Pancreas (tissue), 10 donors: ENCODE data around the gene ACER2. TPM values are rescaled to one million over a fixed set of nuclear protein-coding genes. Genes with fewer than 3 reads are reported as not detected.

Experiments
- ATAC-seq, 4 donors: fragments of 200-7000 bp; cut with Tn5 transposase; one replicate each; pipeline versions ENCODE4 v1.8.0 to v1.9.1; 2020; ENCODE audit warnings: mild to moderate bottlenecking in 4 of 4, moderate library complexity in 4 of 4
- DNase-seq, 6 donors: peaks; one replicate each; pipeline ENCODE4 v3.0.0-alpha.2; 2020
- FAIRE-seq: peaks from 2 replicates; lab custom pipeline; 2012; peaks lifted over from hg19 to GRCh38; lab: Jason Lieb, UNC
- H3K27ac ChIP-seq, 4 donors: fragments of 200-600 bp; sonication (generic); 1 replicate in 3 of 4; 2 replicates in 1 of 4; pipeline versions ENCODE4 v1.5.0 to v1.8.0; 2020
- H3K27me3 ChIP-seq, 4 donors: fragments of 200-600 bp; one replicate each; pipeline ENCODE4 v1.8.0; 2021
- H3K36me3 ChIP-seq, 3 donors: fragments of 200-600 bp; sonication (generic) in 1 of 3; one replicate each; pipeline versions ENCODE4 v1.5.0 to v1.8.0; 2020 to 2021
- H3K4me1 ChIP-seq, 3 donors: fragments of 200-600 bp; one replicate each; pipeline ENCODE4 v1.8.0; 2021
- H3K4me3 ChIP-seq, 4 donors: fragments of 200-600 bp; sonication (generic) in 2 of 4; one replicate each; pipeline versions ENCODE4 v1.5.0 to v1.8.0; 2020 to 2021
- H3K9me3 ChIP-seq, 4 donors: fragments of 200-600 bp; one replicate each; pipeline ENCODE4 v1.8.0; 2021
- CTCF ChIP-seq, 4 donors: fragments of 200-600 bp; sonication (generic) in 3 of 4; IDR thresholded peaks; one replicate each; pipeline versions ENCODE4 v1.5.0 to v1.8.0; 2021; ENCODE audit warnings: antibody characterized with exemption in 4 of 4
- WGBS, 2 donors: extraction: QIAGEN DNeasy Blood & Tissue Kit; methylation state at CpG; one replicate each; pipeline ENCODE4 v1.1.7; 2013; 5-methylcytosine and 5-hydroxymethylcytosine counted together
- intact Hi-C, 3 donors: fragments of 100-400 bp; cut with DNase I; formaldehyde crosslinking; loops; one replicate each; pipeline versions ENCODE4 v1.11.1 to v1.14.2; 2022
- polyA plus RNA-seq, 2 donors: library from polyadenylated mRNA; stranded (reverse); fragments of 200-250 nt; gene quantifications; one replicate each; pipeline ENCODE4 v1.2.3, GENCODE V29; 2013
- total RNA-seq, 6 donors: library from RNA; stranded (reverse); fragmentation: NEBNext Ultra II Directional in 4 of 6; extraction: Animal tissue kit (Norgen Biotek cat#: 25700) in 4 of 6; gene quantifications; one replicate each; pipeline versions ENCODE4 v1.2.1 to v1.2.4, GENCODE V29; 2021 to 2023
- donor health status: healthy with polysubstance abuse.
- donor health status: DM: no; HTN: no; CAD: no; lungs with moderate emphysema.
- donor health status: DM: no; HTN: no; CAD: no.
- donor health status: control.
- donor health status: control.
- donor health status: Bipolar disorder and iron deficiency.
- donor health status: DM: yes; HTN: yes; CAD: no.
- donor health status: DM: no; HTN: no; CAD: no.
- donor health status: DM: no; HTN: no; CAD: no.
- donor health status: DM: yes; HTN: yes; CAD: no.

Gene ACER2
- total and polyA plus RNA-seq, 8 donors: 0.84 to 8.8 (median 4.9) TPM

GRCh38 chr9:19490828-19491227, 82.0 kb downstream of the ACER2 start:
- intact Hi-C loops: no loop called here
- FAIRE-seq: no peak
- H3K36me3 ChIP-seq: no peaks in the 10 kb centered on the region

GRCh38 chr9:19492775-19493173, 84.0 kb downstream of the ACER2 start:
- no peak for ATAC-seq
- Histone ChIP-seq H3K36me3 (no peaks in the 10 kb centered on the region), H3K27me3 (no peaks in the 10 kb centered on the region), H3K4me1 (no peaks in the 10 kb centered on the region), H3K27ac (no peak overlapping the region), H3K9me3 (no peaks in the 10 kb centered on the region), H3K4me3 (no peak overlapping the region)
- DNase-seq: no peak
- TF ChIP-seq CTCF (IDR thresholded peaks at IDR 0.05): no peak
- FAIRE-seq: no peak
- 52 to 56% methylated on average over 4 of the region's 4 CpGs for WGBS, 2 donors
- intact Hi-C loops: no loop called here

More at GRCh38 chr9:19490828-19491227, 82.0 kb downstream of the ACER2 start:
- Histone ChIP-seq H3K27me3 (no peaks in the 10 kb centered on the region), H3K4me3 (no peak overlapping the region), H3K4me1 (no peaks in the 10 kb centered on the region), H3K9me3 (no peaks in the 10 kb centered on the region), H3K27ac (no peak overlapping the region)
- no peak for TF ChIP-seq CTCF (IDR thresholded peaks at IDR 0.05)
- no peak for ATAC-seq
- no peak for DNase-seq

- Histone ChIP-seq H3K27ac (no peak overlapping the region), H3K27me3 (no peaks in the 10 kb centered on the region), H3K4me1 (no peaks in the 10 kb centered on the region), H3K4me3 (peak overlapping the region in 1 of 4 donors; percentile 28), H3K9me3 (no peaks in the 10 kb centered on the region), H3K36me3 (no peaks in the 10 kb centered on the region)
- WGBS, 2 donors: 9 to 10% methylated on average over 19 of the region's 19 CpGs
- TF ChIP-seq CTCF (IDR thresholded peaks at IDR 0.05): peak; percentile 44 to 76 (median 54)
- DNase-seq (peak in 5 of 6 donors; percentile 16 to 72 (median 52)), FAIRE-seq (peak; percentile 17), ATAC-seq (peak; percentile 35 to 92 (median 87))
- intact Hi-C loops: no loop called here
Measured at GRCh38 chr9:19493174-19493811, 84.5 kb downstream of the ACER2 start.

- ATAC-seq (peak in 2 of 4 donors; percentile 9 to 13), DNase-seq (no peak), FAIRE-seq (no peak)
- Histone ChIP-seq H3K27ac (no peak overlapping the region), H3K4me1 (no peaks in the 10 kb centered on the region), H3K9me3 (no peaks in the 10 kb centered on the region), H3K36me3 (no peaks in the 10 kb centered on the region), H3K4me3 (no peak overlapping the region), H3K27me3 (no peaks in the 10 kb centered on the region)
- TF ChIP-seq CTCF (IDR thresholded peaks at IDR 0.05): no peak
- 48 to 49% methylated on average over 2 of the region's 2 CpGs for WGBS, 2 donors
- intact Hi-C loops: no loop called here
Measured at GRCh38 chr9:19493876-19494275, 85.1 kb downstream of the ACER2 start.
